GM13976 (cell line): ENCODE results near the gene PRMT1.
"Not testable (repeated sequence)": the region's sequence is repeated elsewhere in the genome, so short reads cannot be mapped to it uniquely, and the experiment has no call there.

Experiments used
- DNase-seq: peaks from one replicate; pipeline ENCODE4 v3.0.0; 2012; ENCODE audit warnings: low spot score
- CTCF ChIP-seq: IDR thresholded peaks from 2 replicates; pipeline ENCODE4 v1.5.1; 2012; ENCODE audit warnings: borderline replicate concordance, mild to moderate bottlenecking; ENCODE audit not compliant: insufficient read depth; ENCODE audit errors: extremely low read depth, missing control alignments, control extremely low read depth
- in situ Hi-C: fragments of 300-500 bp; cut with MboI; formaldehyde crosslinking; loops from one replicate; pipeline ENCODE4 v1.12.0; 2022; ENCODE audit warnings: low sequenced_read_pairs, mixed read lengths, inconsistent platforms; ENCODE audit not compliant: unreplicated experiment

The PRMT1 gene

GRCh38 chr19:49677231-49677900 lies at the start of gene PRMT1:
PRMT1 (plus strand) TSS chr19:49677271; CDS start chr19:49677281, 10 bp downstream.
- no peak for DNase-seq
- TF ChIP-seq CTCF: no peak
- in situ Hi-C loops: no loop called here

DNA sequence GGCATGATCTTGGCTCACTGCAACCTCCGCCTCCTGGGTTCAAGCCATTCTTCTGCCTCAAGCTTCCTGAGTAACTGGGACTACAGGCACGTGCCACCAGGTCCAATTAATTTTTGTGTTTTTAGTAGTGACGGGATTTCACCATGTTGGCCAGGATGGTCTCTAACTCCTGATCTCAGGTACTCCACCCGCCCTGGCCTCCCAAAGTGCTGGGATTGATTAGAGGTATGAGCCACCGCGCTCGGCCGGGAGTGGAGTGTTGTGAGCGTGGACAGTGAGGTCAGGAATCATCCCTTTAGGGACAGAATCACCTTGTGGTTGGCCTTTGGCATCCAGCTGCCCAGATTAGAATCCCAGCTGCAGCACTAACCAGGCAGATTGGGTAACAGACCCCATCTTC lies 47.4 kb upstream of the PRMT1 start:
- in situ Hi-C loops: no loop called here
- no peak for DNase-seq
- no peak for TF ChIP-seq CTCF

DNA sequence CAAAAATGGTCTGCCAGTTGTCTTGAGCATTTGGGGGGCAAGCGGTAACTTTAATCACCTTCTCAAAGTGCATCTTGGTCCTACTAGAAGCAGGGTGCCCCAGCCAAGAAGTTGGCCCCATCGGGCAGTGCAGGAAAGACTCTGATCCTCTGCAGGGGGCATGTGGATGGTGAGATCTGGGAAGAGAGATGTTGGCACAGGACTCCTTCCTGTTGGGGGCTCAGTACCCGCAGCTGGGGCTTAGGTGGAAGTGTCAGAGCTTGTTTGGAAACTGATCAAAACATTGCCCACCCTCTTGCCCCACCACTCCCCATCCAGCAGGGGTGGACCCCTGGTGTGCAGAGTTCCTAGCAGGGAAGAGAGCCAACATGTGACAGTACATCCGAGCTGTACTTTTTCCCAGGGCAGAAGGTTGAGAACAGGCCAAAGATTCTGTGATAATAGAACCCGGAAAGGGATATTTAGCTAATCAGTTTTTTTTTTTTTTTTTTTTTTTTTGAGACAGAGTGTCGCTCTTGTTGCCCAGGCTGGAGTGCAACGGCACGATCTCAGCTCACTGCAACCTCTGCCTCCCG lies 46.0 kb upstream of the PRMT1 start:
- no peak for DNase-seq
- no peak for TF ChIP-seq CTCF
- in situ Hi-C loops: no loop called here

DNA sequence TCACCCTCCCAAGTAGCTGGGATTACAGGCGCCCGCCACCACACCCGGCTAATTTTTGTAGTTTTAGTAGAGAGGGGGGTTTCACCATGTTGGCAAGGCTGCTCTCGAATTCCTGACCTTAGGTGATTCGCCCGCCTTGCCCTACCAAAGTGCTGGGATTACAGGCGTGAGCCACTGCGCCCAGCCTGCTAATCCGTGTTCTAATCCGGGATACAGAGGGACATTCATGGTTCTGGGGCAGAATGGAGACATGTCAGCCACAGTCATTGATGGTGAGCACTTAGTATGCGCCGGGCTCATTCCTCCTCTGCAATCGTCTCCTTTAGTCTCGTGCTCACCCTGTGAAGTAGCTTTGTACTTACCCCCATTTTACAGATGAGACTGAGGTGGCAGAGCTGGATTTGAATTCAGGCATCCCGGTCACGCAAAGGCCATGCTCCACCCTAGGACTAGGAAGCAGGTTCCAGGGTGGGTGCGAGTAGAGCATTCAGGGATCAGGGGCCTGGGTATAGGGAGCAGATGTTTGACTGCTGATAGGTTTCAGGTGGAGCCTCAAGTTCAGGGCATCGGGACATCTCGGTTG lies 45.4 kb upstream of the PRMT1 start:
- TF ChIP-seq CTCF: no peak
- DNase-seq: no peak
- in situ Hi-C loops: no loop called here

GRCh38 chr19:49632576-49632975 lies 44.5 kb upstream of the PRMT1 start:
- no peak for DNase-seq
- TF ChIP-seq CTCF: no peak
- in situ Hi-C loops: no loop called here

- in situ Hi-C loops: not testable (repeated sequence)
Measured at GRCh38 chr19:49633273-49633672, 43.8 kb upstream of the PRMT1 start.

DNA sequence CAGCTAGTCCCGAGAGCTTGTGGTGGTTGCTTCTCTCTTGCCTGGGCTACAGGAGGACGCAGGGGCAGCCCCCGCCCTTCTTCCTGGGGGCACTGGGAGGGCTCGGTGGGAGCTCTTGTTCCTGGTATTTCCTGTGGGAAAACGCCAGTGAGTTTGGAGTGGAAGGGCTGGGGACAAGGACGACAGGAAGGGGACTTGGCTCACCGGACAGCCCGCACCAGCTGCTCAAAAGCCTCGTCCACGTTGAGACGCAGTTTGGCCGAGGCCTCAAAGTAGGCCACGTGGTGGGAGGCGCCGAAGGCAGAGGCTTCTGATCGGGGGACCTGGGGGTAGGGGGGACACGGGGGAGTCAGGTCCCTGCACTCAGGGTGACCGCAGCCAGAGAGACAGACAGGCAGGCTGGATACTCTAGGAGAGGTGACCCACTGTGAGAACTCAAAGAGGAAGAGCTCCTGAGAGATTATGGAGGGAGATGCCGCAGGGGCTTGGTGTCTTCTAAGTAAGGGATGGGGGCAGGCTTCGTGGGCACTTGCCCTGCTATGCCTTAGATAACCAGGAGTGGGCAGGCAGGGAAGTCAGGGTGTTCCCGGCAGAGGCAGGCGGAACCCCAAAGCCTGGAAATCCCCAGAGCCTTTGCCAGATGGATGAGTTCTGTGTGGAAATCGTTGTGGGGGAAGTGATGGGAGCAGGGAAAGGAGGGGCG lies 41.4 kb upstream of the PRMT1 start:
- no peak for DNase-seq
- in situ Hi-C loops: no loop called here
- no peak for TF ChIP-seq CTCF

More at GRCh38 chr19:49633273-49633672, 43.8 kb upstream of the PRMT1 start:
- not testable (repeated sequence) for DNase-seq
